NCI-H2081 (cell line): Measurements from ENCODE around the gene COX5B.
"Not testable (repeated sequence)": the region's sequence is repeated elsewhere in the genome, so short reads cannot be mapped to it uniquely, and the experiment has no call there.

Experiments used
- DNase-seq, 2 experiments: peaks; one replicate each; lab custom pipeline; 2025; lab: John Stamatoyannopoulos, UW

COX5B gene

GRCh38 chr2:97654309-97654708 lies 8.4 kb downstream of the COX5B start:
- no peak for DNase-seq

GRCh38 chr2:97654791-97655190 lies 8.9 kb downstream of the COX5B start:
- no peak for DNase-seq

- DNase-seq, result no peak
These were observed 10.4 kb downstream of the COX5B start for GRCh38 chr2:97656129-97656755.

GRCh38 chr2:97656905-97657587 lies 11.2 kb downstream of the COX5B start:
- no peak for DNase-seq

- DNase-seq, result no peak
These were observed 12.3 kb downstream of the COX5B start for GRCh38 chr2:97657986-97658690.

GRCh38 chr2:97658691-97659157 lies 12.9 kb downstream of the COX5B start:
- no peak for DNase-seq

GRCh38 chr2:97659256-97660043 lies 13.6 kb downstream of the COX5B start:
- no peak for DNase-seq

GRCh38 chr2:97660044-97660774 lies 14.3 kb downstream of the COX5B start:
- no peak for DNase-seq

- no peak for DNase-seq
These were observed 15.0 kb downstream of the COX5B start for GRCh38 chr2:97660775-97661389.

- no peak for DNase-seq
These were observed 16.1 kb downstream of the COX5B start for GRCh38 chr2:97661927-97662326.

GRCh38 chr2:97662386-97662894 lies 16.6 kb downstream of the COX5B start:
- DNase-seq, result no peak

GRCh38 chr2:97662895-97663625 lies 17.2 kb downstream of the COX5B start:
- peak; percentile 29 to 62 for DNase-seq

- no peak for DNase-seq
These were observed 17.7 kb downstream of the COX5B start for GRCh38 chr2:97663626-97663961.

GRCh38 chr2:97663962-97664635 lies 18.2 kb downstream of the COX5B start, which contains the start of gene ACTR1B:
Gene ACTR1B, minus strand, starts transcription at chr2:97664044. Its CDS starts 154 bp downstream, at chr2:97663890.
- peak; percentile 98 to 99 for DNase-seq

GRCh38 chr2:97664636-97664970 lies 18.7 kb downstream of the COX5B start:
- peak; percentile 44 to 51 for DNase-seq

- no peak for DNase-seq
These were observed 23.6 kb downstream of the COX5B start, which contains the start of gene C2orf92 for GRCh38 chr2:97669448-97669847. Gene C2orf92, plus strand, starts transcription at chr2:97669713. Its CDS starts 76 bp downstream, at chr2:97669789.

GRCh38 chr2:97670471-97670870 lies 24.6 kb downstream of the COX5B start:
- DNase-seq, result no peak

GRCh38 chr2:97671526-97671925 lies 25.7 kb downstream of the COX5B start:
- no peak for DNase-seq

GRCh38 chr2:97672606-97673140 lies 26.8 kb downstream of the COX5B start:
- not testable (repeated sequence) for DNase-seq
